Activated T-helper 9 cell treated with anti-CD3 and anti-CD28 coated beads, Interleukin-2, amount 50 U/mL, for 16 hours (primary cell): ENCODE results near the gene DSG2.
"Not testable (repeated sequence)": the region's sequence is repeated elsewhere in the genome, so short reads cannot be mapped to it uniquely, and the experiment has no call there.

ENCODE experiments used
- DNase-seq: peaks from one replicate; pipeline ENCODE4 v3.0.0-alpha.2; 2020; ENCODE audit warnings: low read depth

The DSG2 gene

GRCh38 chr18:31497836-31498573 lies at the start of gene DSG2:
Gene DSG2 (plus strand): TSS chr18:31498177. CDS start chr18:31498252, 75 bp downstream.
- DNase-seq: no peak

GRCh38 chr18:31450409-31450808 lies 47.6 kb upstream of the DSG2 start:
- no peak for DNase-seq

- no peak for DNase-seq
Measured at GRCh38 chr18:31451625-31452024, 46.4 kb upstream of the DSG2 start.

DNA sequence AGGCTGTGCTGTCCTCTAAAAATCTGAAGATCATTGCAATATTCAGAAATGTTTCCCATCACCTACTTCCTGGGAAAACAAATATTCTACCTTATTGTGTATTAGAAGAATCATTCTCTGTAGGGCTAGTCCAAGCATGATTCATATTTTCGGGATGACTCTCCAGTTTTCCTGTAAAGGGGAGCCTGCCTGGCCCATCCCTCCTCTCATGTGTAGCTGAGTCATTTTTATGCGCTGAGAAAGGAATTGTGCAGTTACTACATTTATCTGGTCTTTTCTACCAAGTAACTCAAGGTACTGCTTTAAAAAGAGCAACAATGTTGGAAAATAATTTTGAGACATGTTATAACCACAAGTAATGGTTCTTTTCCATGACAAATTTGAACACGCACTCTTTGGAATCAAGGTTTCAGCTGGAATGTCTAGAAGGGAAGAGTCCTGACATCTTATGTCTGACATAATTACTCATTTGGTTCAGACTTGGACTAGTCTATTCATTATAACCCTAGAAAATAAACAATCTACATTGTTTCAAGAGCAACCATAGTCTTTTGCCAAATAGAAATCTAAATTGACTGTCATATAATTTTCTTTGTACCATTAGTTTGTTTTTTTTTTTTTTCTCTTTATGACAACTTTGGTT lies 43.8 kb upstream of the DSG2 start:
- DNase-seq: no peak

- DNase-seq: no peak
Measured at GRCh38 chr18:31469629-31470028, 28.3 kb upstream of the DSG2 start.

DNA sequence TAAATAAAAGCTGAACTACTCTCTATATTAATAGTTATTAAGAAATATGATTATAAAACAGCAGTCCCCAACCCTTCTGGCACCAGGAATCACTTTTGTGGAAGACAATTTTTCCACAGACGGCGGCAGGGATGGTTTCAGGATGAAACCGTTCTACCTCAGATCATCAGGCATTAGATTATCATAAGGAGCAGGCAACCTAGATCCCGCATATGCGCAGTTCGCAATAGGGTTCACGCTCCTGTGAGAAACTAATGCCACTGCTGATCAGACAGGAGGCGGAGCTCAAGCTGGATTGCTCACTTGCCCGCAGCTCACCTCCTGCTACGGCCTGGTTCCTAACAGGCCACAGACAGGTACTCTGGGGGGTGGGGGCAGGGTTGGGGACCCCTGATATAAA lies 19.3 kb upstream of the DSG2 start:
- no peak for DNase-seq

DNA sequence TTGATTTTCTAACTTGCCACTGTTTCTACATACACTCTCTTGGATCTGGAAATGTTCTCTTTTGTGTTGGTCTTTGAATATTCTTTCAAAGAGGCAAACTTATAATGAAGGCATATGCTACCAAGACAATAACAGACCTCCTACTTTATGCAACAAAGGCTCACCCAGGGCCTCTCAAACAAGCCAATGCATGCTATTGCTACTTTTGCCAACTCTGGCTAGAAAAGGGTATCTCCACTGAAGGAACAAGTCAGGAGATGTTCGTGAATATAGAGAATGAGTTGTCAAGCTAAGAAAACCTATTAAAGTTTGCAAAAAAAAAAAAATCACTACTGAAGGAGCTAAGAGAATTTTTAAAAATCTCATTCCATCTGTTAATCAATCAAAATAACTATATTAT lies 15.9 kb upstream of the DSG2 start:
- no peak for DNase-seq

DNA sequence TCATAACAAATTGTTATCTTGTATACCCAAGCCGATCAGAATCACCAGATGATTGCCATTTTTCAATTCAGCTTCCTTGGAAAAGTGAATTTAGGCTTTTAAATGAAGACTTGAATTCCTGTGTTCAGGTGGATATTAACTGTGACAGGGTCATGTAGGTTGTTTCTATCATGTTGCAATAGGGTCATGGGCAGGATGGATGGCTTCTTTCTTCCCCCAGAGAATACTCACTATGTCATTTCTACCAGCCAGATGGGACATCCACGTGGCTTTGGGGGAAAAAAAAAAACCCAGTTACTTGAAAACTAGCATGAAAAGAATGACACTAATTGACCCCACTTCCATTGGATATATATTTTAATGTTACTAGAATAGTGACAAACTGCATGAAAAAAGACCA lies 14.6 kb upstream of the DSG2 start:
- DNase-seq: no peak

DNA sequence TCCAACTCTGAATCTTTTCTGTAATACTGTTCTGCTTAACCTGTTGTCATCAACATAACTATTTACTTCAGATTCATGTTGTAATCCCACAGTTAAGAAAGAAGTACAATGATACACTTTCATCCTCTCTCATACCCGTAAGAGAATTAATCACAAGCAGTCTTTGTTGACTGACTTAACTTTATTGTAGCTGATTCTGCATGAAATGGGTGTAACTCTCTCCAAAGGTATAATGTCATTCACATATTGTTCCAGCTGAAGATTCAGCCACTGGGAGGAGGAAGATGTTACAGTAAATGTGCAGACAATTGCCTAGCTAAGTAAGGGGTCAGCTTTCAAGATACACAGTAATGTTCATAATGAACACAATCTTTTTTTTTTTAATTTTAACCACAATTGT lies 13.5 kb upstream of the DSG2 start:
- no peak for DNase-seq

- DNase-seq: no peak
Measured at GRCh38 chr18:31486165-31486564, 11.8 kb upstream of the DSG2 start.

- DNase-seq: no peak
Measured at GRCh38 chr18:31487246-31488015, 10.5 kb upstream of the DSG2 start.

DNA sequence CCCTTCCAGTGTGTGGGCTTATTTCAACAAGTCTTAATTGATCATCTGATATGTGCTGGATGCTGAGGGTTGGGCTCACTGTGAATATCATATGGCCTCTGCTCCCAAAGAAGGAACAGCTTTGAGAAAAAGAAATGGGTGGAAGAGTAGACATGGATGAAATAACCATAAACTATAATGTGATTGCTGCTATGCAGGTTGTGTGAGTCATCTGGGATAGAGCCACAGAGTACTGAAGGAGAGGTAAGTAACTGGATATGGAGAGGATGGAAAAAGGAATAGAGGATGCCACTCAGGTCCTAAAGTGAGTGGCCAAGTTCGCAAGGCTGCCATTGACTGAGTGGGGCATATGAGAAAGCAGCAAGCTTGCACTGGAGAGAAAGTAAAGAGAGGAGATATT lies 8.7 kb upstream of the DSG2 start:
- no peak for DNase-seq

- DNase-seq: no peak
Measured at GRCh38 chr18:31490387-31490786, 7.6 kb upstream of the DSG2 start.

- DNase-seq: no peak
Measured at GRCh38 chr18:31490833-31491232, 7.1 kb upstream of the DSG2 start.

GRCh38 chr18:31491586-31491985 lies 6.4 kb upstream of the DSG2 start:
- DNase-seq: no peak

- no peak for DNase-seq
Measured at GRCh38 chr18:31492671-31493070, 5.3 kb upstream of the DSG2 start.

DNA sequence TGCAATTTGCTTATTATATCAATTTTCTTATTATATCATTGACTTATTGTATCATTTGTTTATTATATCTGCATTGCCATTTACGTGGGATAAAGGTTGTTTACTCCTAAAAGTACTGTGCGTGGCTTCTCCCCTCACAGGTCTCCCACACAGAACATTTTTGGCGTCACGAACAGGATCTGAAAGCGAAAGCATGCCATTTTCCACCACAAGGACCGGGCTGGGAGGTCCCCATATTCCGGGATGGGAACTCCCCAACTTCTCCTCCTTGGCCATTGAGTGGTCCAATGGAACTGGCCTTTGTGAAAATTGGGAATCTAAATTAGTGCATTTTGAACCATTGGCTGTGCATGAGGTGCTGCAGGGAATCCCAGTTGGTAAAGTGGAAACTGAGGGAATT lies 4.8 kb upstream of the DSG2 start:
- DNase-seq: no peak

DNA sequence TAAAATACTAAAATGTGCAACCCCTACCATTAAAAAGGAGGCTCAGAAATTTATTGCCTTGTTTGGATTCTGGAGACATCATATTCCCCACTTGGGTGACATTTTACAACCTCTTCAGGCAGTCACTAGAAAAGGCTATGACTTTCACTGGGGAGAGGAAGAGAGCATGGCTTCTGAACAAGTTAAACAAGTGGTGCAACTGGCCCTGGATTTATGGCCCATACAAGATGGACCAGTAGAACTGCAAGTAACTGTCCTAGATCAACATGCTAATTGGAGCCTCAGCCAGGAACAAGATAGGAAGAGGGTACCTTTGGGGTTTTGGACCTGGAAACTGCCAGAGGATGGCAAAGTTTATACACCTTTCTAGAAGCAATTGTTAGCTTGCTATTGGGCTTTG lies 4.0 kb upstream of the DSG2 start:
- DNase-seq: no peak

DNA sequence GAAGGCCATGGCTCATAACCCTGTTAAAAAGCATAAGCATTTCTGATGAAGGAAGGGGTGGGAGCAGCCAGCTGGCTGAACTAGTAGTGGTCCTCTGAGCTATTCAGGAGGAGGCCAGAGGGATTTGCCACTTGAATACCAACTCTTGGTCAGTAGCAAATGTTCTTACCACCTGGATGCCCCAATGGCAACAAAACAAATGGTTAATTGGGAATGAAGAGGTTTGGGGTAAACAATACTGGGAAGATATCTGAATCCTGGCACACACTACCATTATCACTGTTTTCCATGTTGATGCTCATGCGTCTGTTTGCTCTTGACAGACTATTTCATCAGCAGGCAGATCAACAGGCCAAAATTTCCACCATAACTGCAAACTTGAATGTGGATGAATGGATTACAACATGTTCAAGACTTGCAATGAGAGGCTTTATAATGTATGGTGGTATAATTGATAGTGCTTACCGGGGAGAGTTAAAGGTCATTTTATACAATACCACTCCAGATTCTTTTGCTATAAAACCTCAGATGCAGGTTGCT lies 3.2 kb upstream of the DSG2 start:
- DNase-seq: not testable (repeated sequence)

GRCh38 chr18:31497404-31497835 lies 557 bp upstream of the DSG2 start:
- no peak for DNase-seq

- no peak for DNase-seq
Measured at GRCh38 chr18:31498574-31499524, 872 bp downstream of the DSG2 start.
